HG03439 (cell line): Measurements from ENCODE around the gene MBP.

Experiments
- ATAC-seq: cut with Tn5 transposase; IDR thresholded peaks from one replicate; pipeline ENCODE4 v1.9.1; 2021; ENCODE audit warnings: mild to moderate bottlenecking, moderate library complexity; ENCODE audit not compliant: unreplicated experiment

MBP gene

GRCh38 chr18:77135339-77136075, 2.9 kb upstream of the MBP start:
- no peak for ATAC-seq

GRCh38 chr18:77134611-77135010, 2.0 kb upstream of the MBP start:
- ATAC-seq = no peak

GRCh38 chr18:77133835-77134496, 1.4 kb upstream of the MBP start:
- no peak for ATAC-seq

- no peak for ATAC-seq
Measured at GRCh38 chr18:77133051-77133834, 660 bp upstream of the MBP start.

- peak; percentile 57 for ATAC-seq
Measured at GRCh38 chr18:77131652-77132368, 773 bp downstream of the MBP start.

- ATAC-seq = no peak
Measured at GRCh38 chr18:77131100-77131651, 1.4 kb downstream of the MBP start.

- no peak for ATAC-seq
Measured at GRCh38 chr18:77130229-77131099, 2.1 kb downstream of the MBP start.

- ATAC-seq = no peak
Measured at GRCh38 chr18:77129150-77129551, 3.4 kb downstream of the MBP start.

- no peak for ATAC-seq
Measured at GRCh38 chr18:77127769-77128671, 4.6 kb downstream of the MBP start.

- peak; percentile 58 for ATAC-seq
Measured at GRCh38 chr18:77124452-77124922, 8.1 kb downstream of the MBP start.

GRCh38 chr18:77123320-77124231, 9.0 kb downstream of the MBP start:
- no peak for ATAC-seq

GRCh38 chr18:77121523-77121922, 11.1 kb downstream of the MBP start:
- no peak for ATAC-seq

- ATAC-seq = no peak
Measured at GRCh38 chr18:77119851-77120491, 12.6 kb downstream of the MBP start.

- no peak for ATAC-seq
Measured at GRCh38 chr18:77119101-77119850, 13.3 kb downstream of the MBP start.

GRCh38 chr18:77118256-77119090, 14.1 kb downstream of the MBP start:
- ATAC-seq = no peak
